HG02884 (cell line): ENCODE measurements around the gene RBL2.
"Not testable (repeated sequence)": the region's sequence is repeated elsewhere in the genome, so short reads cannot be mapped to it uniquely, and the experiment has no call there.

Experiments
- ATAC-seq: cut with Tn5 transposase; IDR thresholded peaks from one replicate; pipeline ENCODE4 v1.9.1; 2021; ENCODE audit warnings: mild to moderate bottlenecking, moderate library complexity; ENCODE audit not compliant: unreplicated experiment

The RBL2 gene

GRCh38 chr16:53503991-53504663 lies 69.9 kb downstream of the RBL2 start:
- no peak for ATAC-seq

- no peak for ATAC-seq
These were observed 70.4 kb downstream of the RBL2 start for GRCh38 chr16:53504665-53505064.

GRCh38 chr16:53506254-53506653 lies 72.0 kb downstream of the RBL2 start:
- no peak for ATAC-seq

GRCh38 chr16:53507464-53508179 lies 73.4 kb downstream of the RBL2 start:
- no peak for ATAC-seq

- ATAC-seq = peak; percentile 67
These were observed 75.8 kb downstream of the RBL2 start for GRCh38 chr16:53509906-53510703.

- peak; percentile 14 for ATAC-seq
These were observed 76.4 kb downstream of the RBL2 start for GRCh38 chr16:53510704-53511070.

GRCh38 chr16:53511084-53511402 lies 76.8 kb downstream of the RBL2 start:
- ATAC-seq = no peak

GRCh38 chr16:53511403-53512280 lies 77.4 kb downstream of the RBL2 start:
- ATAC-seq = no peak

- ATAC-seq = not testable (repeated sequence)
These were observed 78.5 kb downstream of the RBL2 start for GRCh38 chr16:53512795-53513194.

- ATAC-seq = no peak
These were observed 81.0 kb downstream of the RBL2 start for GRCh38 chr16:53515259-53515658.

- ATAC-seq = no peak
These were observed 81.5 kb downstream of the RBL2 start for GRCh38 chr16:53515811-53516210.

GRCh38 chr16:53517851-53518250 lies 83.6 kb downstream of the RBL2 start:
- ATAC-seq = no peak

- ATAC-seq = peak; percentile 97
These were observed 84.5 kb downstream of the RBL2 start for GRCh38 chr16:53518550-53519416.

GRCh38 chr16:53519417-53520091 lies 85.3 kb downstream of the RBL2 start:
- ATAC-seq = no peak

GRCh38 chr16:53523126-53523804 lies 89.0 kb downstream of the RBL2 start:
- no peak for ATAC-seq

- ATAC-seq = no peak
These were observed 89.8 kb downstream of the RBL2 start for GRCh38 chr16:53523971-53524548.

- ATAC-seq = no peak
These were observed 94.5 kb downstream of the RBL2 start for GRCh38 chr16:53528797-53529196.

GRCh38 chr16:53529513-53529912 lies 95.2 kb downstream of the RBL2 start:
- no peak for ATAC-seq

GRCh38 chr16:53530046-53530445 lies 95.8 kb downstream of the RBL2 start:
- no peak for ATAC-seq
